ENCODE results near the gene BFSP1. TPM values are rescaled to one million over a fixed set of nuclear protein-coding genes. Genes with fewer than 3 reads are reported as not detected.

BFSP1 gene
- total and polyA plus RNA-seq, 2 of the 8 experiments (the other 6 are each of a cell fraction or from before 2014, with no cell fraction given), result 1.5 to 2.5 TPM

- Histone ChIP-seq H4K8ac (ENCODE audit: extremely low read depth, insufficient read depth, low read length) (no peak overlapping the region), H3K79me1 (ENCODE audit: low read depth, low read length) (peaks cover under 1% of the 10 kb centered on the region; the same call in 1 of the 2 replicates), H4K20me1 (replicated peaks in 1 of 2; ENCODE audit: control insufficient read depth in 1 of 2, insufficient read depth in 2 of 2, low read length in 2 of 2) (peaks cover 0 to 11% of the 10 kb centered on the region in 2 experiments), H2BK12ac (ENCODE audit: low read depth, low read length) (no peak overlapping the region), H2BK20ac (ENCODE audit: low read length) (no peak overlapping the region), H3K9me3 (ENCODE audit: insufficient read depth in 2 of 2, low read depth in 1 of 2, low read length in 1 of 2) (no peaks in the 10 kb centered on the region), H2BK120ac (replicated peaks; ENCODE audit: low read depth, low read length) (no peak overlapping the region), H3K23ac (ENCODE audit: insufficient read length) (no peak overlapping the region), H4K91ac (replicated peaks; ENCODE audit: insufficient read length, low read length) (no peak overlapping the region), H2AFZ (ENCODE audit: low read length) (no peak overlapping the region), H3K4me1 (replicated peaks in 1 of 4; ENCODE audit: control insufficient read depth in 3 of 4, insufficient read depth in 4 of 4, low read length in 3 of 4) (peaks cover 0 to 23% (median 10%) of the 10 kb centered on the region in 4 experiments; a peak in 5 of 7 replicates), H3K36me3 (ENCODE audit: control insufficient read depth in 2 of 4, insufficient read depth in 4 of 4, low read length in 3 of 4) (no peaks in the 10 kb centered on the region), H3K27me3 (replicated peaks in 1 of 4; ENCODE audit: control insufficient read depth in 3 of 4, extremely low read depth in 1 of 4, insufficient read depth in 3 of 4, low read length in 3 of 4) (no peaks in the 10 kb centered on the region), H3K4ac (replicated peaks; ENCODE audit: insufficient read length, low read depth, low read length) (no peak overlapping the region), H3K56ac (replicated peaks; ENCODE audit: insufficient read length, low read depth, low read length) (no peak overlapping the region), H3K18ac (ENCODE audit: extremely low read depth, low read length) (no peak overlapping the region), H3K14ac (ENCODE audit: insufficient read length) (no peak overlapping the region), H2AK5ac (ENCODE audit: low read depth, low read length) (no peak overlapping the region), H4K5ac (ENCODE audit: insufficient read length, low read depth, low read length) (no peak overlapping the region), H3K23me2 (ENCODE audit: low read depth, low read length) (peaks cover 7% of the 10 kb centered on the region), H3K9ac (replicated peaks in 1 of 4; ENCODE audit: extremely low read depth in 1 of 4, low read depth in 3 of 4, low read length in 3 of 4) (no peak overlapping the region), H3K27ac (ENCODE audit: low read depth, low read length) (no peak overlapping the region), H3K4me3 (ENCODE audit: extremely low read depth in 1 of 4, insufficient read depth in 2 of 4, low read depth in 3 of 4, low read length in 4 of 4) (peak overlapping the region in 1 of 4 experiments; percentile 28; a peak in 1 of 8 replicates), H2BK15ac (ENCODE audit: low read length) (no peak overlapping the region), H3K4me2 (ENCODE audit: insufficient read depth in 1 of 2, low read depth in 2 of 2, low read length in 2 of 2) (peak overlapping the region; percentile 25 to 91; a peak in 2 of 4 replicates), H2BK5ac (ENCODE audit: low read depth, low read length) (no peak overlapping the region), H3K79me2 (ENCODE audit: control insufficient read depth in 1 of 2, insufficient read depth in 2 of 2, low read length in 2 of 2) (peaks cover 10 to 78% of the 10 kb centered on the region in 2 experiments; a peak in 3 of 4 replicates)
- DNase-seq (ENCODE audit: low read depth in 1 of 2, low spot score in 2 of 2) (no peak), FAIRE-seq (no peak)
- WGBS, 2 experiments (ENCODE audit: extremely low coverage in 1 of 2, insufficient coverage in 1 of 2, insufficient read length in 1 of 2, insufficient replicate concordance in 2 of 2, low coverage in 1 of 2, low lambda C conversion rate in 2 of 2, missing lambda C conversion rate in 1 of 2), result 49% methylated on average over 3 of the region's 3 CpGs; no CpG with 5 or more reads in 1 of the 2 experiments
- ChIA-PET CTCF (ENCODE audit: partially characterized antibody) (interaction anchor here (0.6 to 4.5 kb wide), 11 partner anchors 13 to 137 kb away, joined by 3 to 11 read pairs (median 4); no protein-coding TSS in a partner anchor), POLR2A (ENCODE audit: partially characterized antibody) (interaction anchor here (0.6 to 4.3 kb wide), 6 partner anchors 10 to 1993 kb away, joined by 3 to 17 read pairs (median 4); no protein-coding TSS in a partner anchor)
- TF ChIP-seq RXRA (IDR thresholded peaks at IDR 0.05; ENCODE audit: insufficient read depth, low read depth, low read length) (no peak), TEAD4 (IDR thresholded peaks at IDR 0.05; ENCODE audit: low read depth, low read length) (no peak), RAD21 (IDR thresholded peaks at IDR 0.05 in 1 of 2, conservative IDR thresholded peaks at IDR 0.05 in 1 of 2; ENCODE audit: low read depth in 2 of 2, low read length in 2 of 2) (no peak), HDAC2 (IDR thresholded peaks at IDR 0.05; ENCODE audit: borderline replicate concordance in 1 of 2, low read depth in 2 of 2, low read length in 2 of 2) (no peak), CTCF (IDR thresholded peaks at IDR 0.05; ENCODE audit: control extremely low read depth in 1 of 3, insufficient read depth in 1 of 3, low read depth in 1 of 3, low read length in 3 of 3) (no peak), SP4 (IDR thresholded peaks at IDR 0.05; ENCODE audit: low read length) (no peak), TAF7 (optimal IDR thresholded peaks at IDR 0.05; ENCODE audit: borderline replicate concordance, low read depth, low read length) (no peak), POU5F1 (IDR thresholded peaks at IDR 0.05; ENCODE audit: low read depth, low read length) (no peak), SRF (IDR thresholded peaks at IDR 0.05; ENCODE audit: low read depth, low read length) (no peak), GABPA (IDR thresholded peaks at IDR 0.05; ENCODE audit: borderline replicate concordance, insufficient read depth, low read length) (no peak)
Measured at GRCh38 chr20:17573463-17573862, 42.3 kb upstream of the BFSP1 start.
